ENCODE results near the gene TIMM10B. TPM values are rescaled to one million over a fixed set of nuclear protein-coding genes. Genes with fewer than 3 reads are reported as not detected.

TIMM10B gene
- total and polyA plus RNA-seq, 7 donors, result 12.5 to 32.8 (median 16.5) TPM

- Histone ChIP-seq H3K36me3 (ENCODE audit: insufficient read depth in 1 of 2, low read depth in 1 of 2) (peaks cover 14 to 78% of the 10 kb centered on the region in 2 donors), H3K27me3 (ENCODE audit: insufficient read depth in 3 of 3, low read length in 2 of 3) (no peaks in the 10 kb centered on the region), H3K27ac (peak overlapping the region; percentile 95), H3K4me3 (peak overlapping the region; percentile 93), H3K9me3 (no peaks in the 10 kb centered on the region), H3K4me1 (peaks cover 21% of the 10 kb centered on the region)
- TF ChIP-seq, protein P1, sequence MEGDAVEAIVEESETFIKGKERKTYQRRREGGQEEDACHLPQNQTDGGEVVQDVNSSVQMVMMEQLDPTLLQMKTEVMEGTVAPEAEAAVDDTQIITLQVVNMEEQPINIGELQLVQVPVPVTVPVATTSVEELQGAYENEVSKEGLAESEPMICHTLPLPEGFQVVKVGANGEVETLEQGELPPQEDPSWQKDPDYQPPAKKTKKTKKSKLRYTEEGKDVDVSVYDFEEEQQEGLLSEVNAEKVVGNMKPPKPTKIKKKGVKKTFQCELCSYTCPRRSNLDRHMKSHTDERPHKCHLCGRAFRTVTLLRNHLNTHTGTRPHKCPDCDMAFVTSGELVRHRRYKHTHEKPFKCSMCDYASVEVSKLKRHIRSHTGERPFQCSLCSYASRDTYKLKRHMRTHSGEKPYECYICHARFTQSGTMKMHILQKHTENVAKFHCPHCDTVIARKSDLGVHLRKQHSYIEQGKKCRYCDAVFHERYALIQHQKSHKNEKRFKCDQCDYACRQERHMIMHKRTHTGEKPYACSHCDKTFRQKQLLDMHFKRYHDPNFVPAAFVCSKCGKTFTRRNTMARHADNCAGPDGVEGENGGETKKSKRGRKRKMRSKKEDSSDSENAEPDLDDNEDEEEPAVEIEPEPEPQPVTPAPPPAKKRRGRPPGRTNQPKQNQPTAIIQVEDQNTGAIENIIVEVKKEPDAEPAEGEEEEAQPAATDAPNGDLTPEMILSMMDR (IDR thresholded peaks at IDR 0.05), result no peak
- DNase-seq, result no peak
- ATAC-seq, result no peak
- intact Hi-C loops (cut with DNase I), result loop anchor here (5.0 kb wide), 2 partner anchors 90 to 130 kb away; partner anchors contain the start of genes SMPD1 (in 1 of the 2) and TAF10 (in 1 of the 2)
- WGBS, 3 donors, result 74 to 78% (median 75%) methylated on average over 4 of the region's 4 CpGs
Measured at GRCh38 chr11:6482441-6482840, 1.1 kb downstream of the TIMM10B start.

DNA sequence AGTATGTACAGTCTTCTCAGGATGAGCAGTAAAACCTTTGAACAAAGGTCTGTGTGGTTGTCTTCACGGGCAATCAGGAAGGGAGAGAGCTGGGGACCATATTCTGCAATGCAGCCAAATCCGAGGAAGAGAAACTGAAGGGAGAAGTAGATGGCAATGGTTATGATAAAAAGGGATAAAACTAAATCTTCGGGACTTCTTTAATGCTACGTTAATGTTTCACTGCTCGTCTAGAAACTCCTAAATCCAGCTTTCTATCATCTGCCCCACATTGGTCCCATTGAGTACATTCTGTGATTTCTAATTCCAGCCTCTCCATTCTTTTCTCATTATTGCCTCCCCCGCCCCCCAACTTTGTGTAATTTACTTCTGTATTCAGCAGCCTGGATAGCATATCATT lies 1.7 kb downstream of the TIMM10B start:
- WGBS, 3 donors, result 82 to 89% (median 84%) methylated on average over 6 of the region's 6 CpGs
- ATAC-seq (no peak), DNase-seq (no peak)
- Histone ChIP-seq H3K36me3 (ENCODE audit: insufficient read depth in 1 of 2, low read depth in 1 of 2) (peaks cover 16 to 78% of the 10 kb centered on the region in 2 donors), H3K4me3 (peak overlapping the region; percentile 93), H3K27me3 (ENCODE audit: insufficient read depth in 3 of 3, low read length in 2 of 3) (no peaks in the 10 kb centered on the region), H3K4me1 (peaks cover 21% of the 10 kb centered on the region), H3K9me3 (no peaks in the 10 kb centered on the region), H3K27ac (peak overlapping the region; percentile 95)
- intact Hi-C loops (cut with DNase I), result loop anchor here (5.0 kb wide), 2 partner anchors 91 to 129 kb away; partner anchors contain the start of genes SMPD1 (in 1 of the 2) and TAF10 (in 1 of the 2)
- TF ChIP-seq, protein P1 (IDR thresholded peaks at IDR 0.05), result no peak

- DNase-seq, result no peak
- peaks cover 13% of the 10 kb centered on the region for H3K4me1 ChIP-seq
- TF ChIP-seq, protein P1 (IDR thresholded peaks at IDR 0.05), result no peak
- no peaks in the 10 kb centered on the region for H3K27me3 ChIP-seq (ENCODE audit: insufficient read depth in 3 of 3, low read length in 2 of 3)
- H3K9me3 ChIP-seq, result no peaks in the 10 kb centered on the region
- H3K36me3 ChIP-seq (ENCODE audit: insufficient read depth in 1 of 2, low read depth in 1 of 2), result peaks cover 18 to 79% of the 10 kb centered on the region in 2 donors
- WGBS, 3 donors, result 92 to 96% (median 95%) methylated on average over 3 of the region's 3 CpGs
- intact Hi-C loops (cut with DNase I), result no loop called here
- ATAC-seq, result no peak
- no peak overlapping the region for H3K4me3 ChIP-seq
- no peak overlapping the region for H3K27ac ChIP-seq
Measured at GRCh38 chr11:6485661-6486060, 4.4 kb downstream of the TIMM10B start.

DNA sequence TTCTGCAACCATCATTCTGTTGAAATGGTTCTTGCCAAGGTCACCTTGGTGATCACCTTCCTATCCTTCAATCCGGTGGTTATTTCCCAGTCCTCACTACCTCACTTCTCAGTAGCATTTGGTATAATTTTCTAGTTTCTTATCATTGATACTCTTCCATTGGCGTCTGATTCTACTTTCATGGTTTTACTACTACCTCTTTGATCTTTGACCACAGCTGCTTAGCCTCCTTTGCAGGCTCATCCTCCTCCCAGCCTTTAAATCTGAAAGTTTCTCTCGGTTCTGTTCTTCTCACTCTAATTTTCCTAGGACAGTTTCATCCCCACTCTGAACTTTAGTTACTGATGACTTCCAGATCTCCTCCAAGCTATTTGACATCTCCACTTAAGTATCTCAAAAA lies 5.0 kb downstream of the TIMM10B start:
- ATAC-seq, result no peak
- Histone ChIP-seq H3K36me3 (ENCODE audit: insufficient read depth in 1 of 2, low read depth in 1 of 2) (peaks cover 18 to 82% of the 10 kb centered on the region in 2 donors), H3K27ac (no peak overlapping the region), H3K4me3 (no peak overlapping the region), H3K27me3 (ENCODE audit: insufficient read depth in 3 of 3, low read length in 2 of 3) (no peaks in the 10 kb centered on the region), H3K9me3 (no peaks in the 10 kb centered on the region), H3K4me1 (peaks cover 11% of the 10 kb centered on the region)
- no peak for DNase-seq
- WGBS, 3 donors, result 84 to 90% (median 85%) methylated on average over 3 of the region's 3 CpGs
- TF ChIP-seq, protein P1 (IDR thresholded peaks at IDR 0.05), result no peak
- intact Hi-C loops (cut with DNase I), result no loop called here

GRCh38 chr11:6486938-6487337 lies 5.6 kb downstream of the TIMM10B start:
- WGBS, 3 donors, result 91 to 95% (median 91%) methylated on average over 1 of the region's 1 CpG
- Histone ChIP-seq H3K9me3 (no peaks in the 10 kb centered on the region), H3K27me3 (ENCODE audit: insufficient read depth in 3 of 3, low read length in 2 of 3) (no peaks in the 10 kb centered on the region), H3K4me1 (peaks cover 10% of the 10 kb centered on the region), H3K36me3 (ENCODE audit: insufficient read depth in 1 of 2, low read depth in 1 of 2) (peaks cover 18 to 87% of the 10 kb centered on the region in 2 donors), H3K4me3 (no peak overlapping the region), H3K27ac (no peak overlapping the region)
- intact Hi-C loops (cut with DNase I), result no loop called here
- ATAC-seq (no peak), DNase-seq (no peak)
- TF ChIP-seq, protein P1 (IDR thresholded peaks at IDR 0.05), result no peak
